ENCODE data around the gene AMBRA1.

AMBRA1 gene

GRCh38 chr11:46388619-46389449 lies 205.0 kb downstream of the AMBRA1 start:
- H3K27ac ChIP-seq: peak overlapping the region; percentile 41; the same call in 1 of the 2 replicates
- TF ChIP-seq CTCF (conservative IDR thresholded peaks at IDR 0.05): no peak

- TF ChIP-seq CTCF (conservative IDR thresholded peaks at IDR 0.05): no peak
- no peak overlapping the region for H3K27ac ChIP-seq
Observed at GRCh38 chr11:46387919-46388618, 205.8 kb downstream of the AMBRA1 start.

- no peak overlapping the region for H3K27ac ChIP-seq
- no peak for TF ChIP-seq CTCF (conservative IDR thresholded peaks at IDR 0.05)
Observed at GRCh38 chr11:46387456-46387855, 206.4 kb downstream of the AMBRA1 start.

- TF ChIP-seq CTCF (conservative IDR thresholded peaks at IDR 0.05): no peak
- no peak overlapping the region for H3K27ac ChIP-seq
Observed at GRCh38 chr11:46386674-46387073, 207.1 kb downstream of the AMBRA1 start.

- no peak overlapping the region for H3K27ac ChIP-seq
- no peak for TF ChIP-seq CTCF (conservative IDR thresholded peaks at IDR 0.05)
Observed at GRCh38 chr11:46386005-46386578, 207.7 kb downstream of the AMBRA1 start.

- H3K27ac ChIP-seq: no peak overlapping the region
- no peak for TF ChIP-seq CTCF (conservative IDR thresholded peaks at IDR 0.05)
Observed at GRCh38 chr11:46385169-46386004, 208.4 kb downstream of the AMBRA1 start.

Measured in VCaP (cell line).